Fibroblast of lung (primary cell): ENCODE results near the gene TTC31. TPM values are rescaled to one million over a fixed set of nuclear protein-coding genes. Genes with fewer than 3 reads are reported as not detected.
A peak's percentile ranks its signal among the peaks of the same experiment; 100 is the strongest.

Experiments
- DNase-seq, 2 donors: peaks; one replicate each; pipeline versions ENCODE4 v3.0.0 to v3.0.0-alpha.2; 2010; ENCODE audit warnings: low read depth in 2 of 2
- H2AFZ ChIP-seq: 2 replicates; pipeline ENCODE4 v1.5.1; 2012; ENCODE audit warnings: low read length, control low read depth, inconsistent platforms
- H3K27ac ChIP-seq: 2 replicates; pipeline ENCODE4 v1.5.1; 2011; ENCODE audit warnings: low read length, control low read depth; ENCODE audit not compliant: insufficient read depth
- H3K27me3 ChIP-seq: 2 replicates; pipeline ENCODE4 v1.5.1; 2011; ENCODE audit warnings: mild to moderate bottlenecking, low read length; ENCODE audit not compliant: control insufficient read depth, insufficient read depth
- H3K36me3 ChIP-seq: 2 replicates; pipeline ENCODE4 v1.5.1; 2011; ENCODE audit warnings: low read length; ENCODE audit not compliant: control insufficient read depth, insufficient read depth
- H3K4me1 ChIP-seq: 2 replicates; pipeline ENCODE4 v1.5.1; 2011; ENCODE audit warnings: low read length; ENCODE audit not compliant: control insufficient read depth, insufficient read depth; ENCODE audit errors: extremely low read depth
- H3K4me2 ChIP-seq: 2 replicates; pipeline ENCODE4 v1.5.1; 2011; ENCODE audit warnings: low read length, control low read depth; ENCODE audit not compliant: insufficient read depth; ENCODE audit errors: extremely low read depth
- H3K4me3 ChIP-seq, 4 experiments: fragments of 200-600 bp in 1 of 4; sonication (generic) in 1 of 4; replicated peaks in 1 of 4; 2 replicates each; pipeline ENCODE4 v1.5.1; 2011 to 2016; ENCODE audit warnings: low read length in 4 of 4, low read depth in 3 of 4, mild to moderate bottlenecking in 3 of 4, control low read depth in 2 of 4, inconsistent platforms in 1 of 4, mixed read lengths in 1 of 4; ENCODE audit not compliant: insufficient read depth in 1 of 4; ENCODE audit errors: control extremely low read depth in 1 of 4
- H3K79me2 ChIP-seq: 2 replicates; pipeline ENCODE4 v1.5.1; 2012; ENCODE audit warnings: mild to moderate bottlenecking, low read length, inconsistent platforms; ENCODE audit not compliant: control insufficient read depth, insufficient read depth
- H3K9ac ChIP-seq: 2 replicates; pipeline ENCODE4 v1.5.1; 2011; ENCODE audit warnings: mild to moderate bottlenecking, low read length, control low read depth; ENCODE audit not compliant: insufficient read depth
- H3K9me3 ChIP-seq: 2 replicates; pipeline ENCODE4 v1.5.1; 2012; ENCODE audit warnings: low read depth, low read length; ENCODE audit not compliant: control insufficient read depth, insufficient read depth
- H4K20me1 ChIP-seq: 2 replicates; pipeline ENCODE4 v1.5.1; 2011; ENCODE audit warnings: low read length; ENCODE audit not compliant: control insufficient read depth, insufficient read depth; ENCODE audit errors: extremely low read depth
- CTCF ChIP-seq, 2 donors: IDR thresholded peaks in 1 of 2; conservative IDR thresholded peaks in 1 of 2; 1 replicate in 1 of 2; 2 replicates in 1 of 2; pipeline ENCODE4 v1.5.1; 2011 to 2012; ENCODE audit warnings: low read length in 2 of 2, control low read depth in 1 of 2, inconsistent platforms in 1 of 2, low read depth in 1 of 2, mild to moderate bottlenecking in 1 of 2
- EZH2 ChIP-seq: IDR thresholded peaks from 2 replicates; pipeline ENCODE4 v1.5.1; 2012; ENCODE audit warnings: low read length, control low read depth, mild to moderate bottlenecking; ENCODE audit errors: missing control alignments
- polyA plus RNA-seq, 2 donors: library from polyadenylated mRNA; depleted of rRNA in 1 of 2; stranded (reverse) in 1 of 2; unstranded in 1 of 2; fragments of >200 nt; gene quantifications; 2 replicates each; pipeline ENCODE4 v1.2.1, GENCODE V29; 2011 to 2012; ENCODE audit warnings: missing spikeins in 1 of 2
- total RNA-seq: library from RNA; depleted of rRNA; stranded (reverse); fragments of >200 nt; gene quantifications from 2 replicates; pipeline ENCODE4 v1.2.1, GENCODE V29; 2014

Gene TTC31
- total and polyA plus RNA-seq, 2 donors (not counting 1 experiment from before 2014, with no cell fraction given): 10.7 to 11.8 TPM

- no peak overlapping the region for H3K4me3 ChIP-seq
- no peaks in the 10 kb centered on the region for H3K79me2 ChIP-seq
- peaks cover 6% of the 10 kb centered on the region for H3K36me3 ChIP-seq
- H3K4me1 ChIP-seq: peaks cover 7% of the 10 kb centered on the region
- TF ChIP-seq EZH2: no peak
- no peak for TF ChIP-seq CTCF (conservative IDR thresholded peaks at IDR 0.05 in 1 of 2, IDR thresholded peaks at IDR 0.05 in 1 of 2; ENCODE audit: low read depth in 1 of 2, low read length in 2 of 2)
- H3K4me2 ChIP-seq: no peak overlapping the region
- H3K9ac ChIP-seq: no peak overlapping the region
- H3K9me3 ChIP-seq: no peaks in the 10 kb centered on the region
- DNase-seq: no peak
- H4K20me1 ChIP-seq: no peaks in the 10 kb centered on the region
- H3K27ac ChIP-seq: no peak overlapping the region
- no peaks in the 10 kb centered on the region for H3K27me3 ChIP-seq
- no peak overlapping the region for H2AFZ ChIP-seq
Observed at GRCh38 chr2:74496997-74497776, 14.3 kb downstream of the TTC31 start.

GRCh38 chr2:74497777-74498499, 15.1 kb downstream of the TTC31 start:
- H3K79me2 ChIP-seq: no peaks in the 10 kb centered on the region
- peaks cover 2% of the 10 kb centered on the region for H3K36me3 ChIP-seq
- H3K27ac ChIP-seq: no peak overlapping the region
- no peak for TF ChIP-seq CTCF (conservative IDR thresholded peaks at IDR 0.05 in 1 of 2, IDR thresholded peaks at IDR 0.05 in 1 of 2; ENCODE audit: low read depth in 1 of 2, low read length in 2 of 2)
- TF ChIP-seq EZH2: no peak
- peak overlapping the region; percentile 44 to 58 (median 48) for H3K4me3 ChIP-seq
- peak overlapping the region; percentile 71 for H2AFZ ChIP-seq
- no peak for DNase-seq
- H3K4me1 ChIP-seq: peaks cover 7% of the 10 kb centered on the region
- no peaks in the 10 kb centered on the region for H3K27me3 ChIP-seq
- H3K9me3 ChIP-seq: no peaks in the 10 kb centered on the region
- H3K9ac ChIP-seq: no peak overlapping the region
- no peaks in the 10 kb centered on the region for H4K20me1 ChIP-seq
- peak overlapping the region; percentile 98 for H3K4me2 ChIP-seq

- no peak overlapping the region for H3K9ac ChIP-seq
Observed at GRCh38 chr2:74498500-74499266, 15.8 kb downstream of the TTC31 start.

More at GRCh38 chr2:74498500-74499266, 15.8 kb downstream of the TTC31 start:
- H3K36me3 ChIP-seq: no peaks in the 10 kb centered on the region
- peak overlapping the region; percentile 44 to 58 (median 48) for H3K4me3 ChIP-seq
- H2AFZ ChIP-seq: peak overlapping the region; percentile 71
- peaks cover 9% of the 10 kb centered on the region for H3K4me1 ChIP-seq
- peak overlapping the region; percentile 98 for H3K4me2 ChIP-seq
- no peaks in the 10 kb centered on the region for H4K20me1 ChIP-seq
- H3K9me3 ChIP-seq: no peaks in the 10 kb centered on the region
- DNase-seq: no peak
- no peak overlapping the region for H3K27ac ChIP-seq
- no peaks in the 10 kb centered on the region for H3K27me3 ChIP-seq
- TF ChIP-seq EZH2: peak; percentile 68
- no peak for TF ChIP-seq CTCF (conservative IDR thresholded peaks at IDR 0.05 in 1 of 2, IDR thresholded peaks at IDR 0.05 in 1 of 2; ENCODE audit: low read depth in 1 of 2, low read length in 2 of 2)
- H3K79me2 ChIP-seq: no peaks in the 10 kb centered on the region
